ENCODE results near the gene ASGR2.

DNA sequence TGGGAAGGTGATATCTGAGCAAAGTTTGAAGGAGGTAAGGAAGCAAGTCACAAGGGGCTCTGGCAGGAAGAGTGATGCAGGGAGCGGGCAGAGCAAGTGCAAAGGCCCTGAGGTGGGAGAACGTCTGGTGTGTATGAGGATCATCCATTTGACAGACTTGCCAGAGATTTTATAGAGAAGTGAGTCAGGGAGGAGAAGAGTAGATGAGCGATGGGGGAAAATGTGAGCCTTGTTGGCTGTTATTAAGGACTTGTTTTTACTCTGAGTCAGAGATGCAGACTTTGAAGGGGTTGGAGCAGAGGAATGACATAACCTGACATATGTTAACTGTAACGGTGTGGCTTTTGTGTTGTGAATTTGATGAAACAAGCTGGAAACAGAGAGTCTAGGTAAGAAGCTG lies 31.0 kb downstream of the ASGR2 start:
- TF ChIP-seq, protein P1, sequence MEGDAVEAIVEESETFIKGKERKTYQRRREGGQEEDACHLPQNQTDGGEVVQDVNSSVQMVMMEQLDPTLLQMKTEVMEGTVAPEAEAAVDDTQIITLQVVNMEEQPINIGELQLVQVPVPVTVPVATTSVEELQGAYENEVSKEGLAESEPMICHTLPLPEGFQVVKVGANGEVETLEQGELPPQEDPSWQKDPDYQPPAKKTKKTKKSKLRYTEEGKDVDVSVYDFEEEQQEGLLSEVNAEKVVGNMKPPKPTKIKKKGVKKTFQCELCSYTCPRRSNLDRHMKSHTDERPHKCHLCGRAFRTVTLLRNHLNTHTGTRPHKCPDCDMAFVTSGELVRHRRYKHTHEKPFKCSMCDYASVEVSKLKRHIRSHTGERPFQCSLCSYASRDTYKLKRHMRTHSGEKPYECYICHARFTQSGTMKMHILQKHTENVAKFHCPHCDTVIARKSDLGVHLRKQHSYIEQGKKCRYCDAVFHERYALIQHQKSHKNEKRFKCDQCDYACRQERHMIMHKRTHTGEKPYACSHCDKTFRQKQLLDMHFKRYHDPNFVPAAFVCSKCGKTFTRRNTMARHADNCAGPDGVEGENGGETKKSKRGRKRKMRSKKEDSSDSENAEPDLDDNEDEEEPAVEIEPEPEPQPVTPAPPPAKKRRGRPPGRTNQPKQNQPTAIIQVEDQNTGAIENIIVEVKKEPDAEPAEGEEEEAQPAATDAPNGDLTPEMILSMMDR (IDR thresholded peaks at IDR 0.05): no peak
- no peak for TF ChIP-seq POLR2A (IDR thresholded peaks at IDR 0.05)
